Vagina (tissue), 2 donors: ENCODE measurements around the gene COX4I2. TPM values are rescaled to one million over a fixed set of nuclear protein-coding genes. Genes with fewer than 3 reads are reported as not detected.

ENCODE experiments used
- DNase-seq, 2 donors: peaks; one replicate each; pipeline ENCODE4 v3.0.0-alpha.2; 2017; ENCODE audit errors: extremely low spot score in 2 of 2
- H3K27ac ChIP-seq: fragments of 200-600 bp; sonication (generic); one replicate; pipeline ENCODE4 v1.5.1; 2019
- H3K27me3 ChIP-seq: fragments of 200-600 bp; sonication (generic); one replicate; pipeline ENCODE4 v1.5.1; 2019
- H3K36me3 ChIP-seq, 2 donors: fragments of 200-600 bp; sonication (generic); one replicate each; pipeline ENCODE4 v1.5.1; 2017 to 2019
- H3K4me1 ChIP-seq: fragments of 200-600 bp; sonication (generic); one replicate; pipeline ENCODE4 v1.5.1; 2019
- H3K4me3 ChIP-seq, 2 donors: fragments of 200-600 bp; sonication (generic); 1 replicate in 1 of 2; 2 replicates in 1 of 2; pipeline ENCODE4 v1.5.1; 2016 to 2019
- H3K9me3 ChIP-seq: fragments of 200-600 bp; sonication (generic); one replicate; pipeline ENCODE4 v1.5.1; 2019
- CTCF ChIP-seq, 3 experiments: fragments of 450-650 bp in 2 of 3; fragments of 200-600 bp in 1 of 3; sonication (generic) in 1 of 3; IDR thresholded peaks; one replicate each; pipeline ENCODE4 v1.5.1; 2017 to 2019; ENCODE audit warnings: antibody characterized with exemption in 3 of 3, mild to moderate bottlenecking in 2 of 3, moderate library complexity in 2 of 3
- POLR2A ChIP-seq, 2 donors: fragments of 450-650 bp; IDR thresholded peaks; one replicate each; pipeline ENCODE4 v1.6.1; 2017; ENCODE audit warnings: antibody characterized with exemption in 2 of 2, mild to moderate bottlenecking in 2 of 2, moderate library complexity in 2 of 2
- POLR2AphosphoS5 ChIP-seq, 2 donors: sonication (generic); formaldehyde crosslinking; IDR thresholded peaks; one replicate each; pipeline ENCODE4 v1.9.0; 2017; ENCODE audit warnings: antibody characterized with exemption in 2 of 2, mild to moderate bottlenecking in 2 of 2, low read depth in 1 of 2; ENCODE audit not compliant: insufficient read depth in 1 of 2
- intact Hi-C: fragments of 100-400 bp; cut with DNase I; formaldehyde crosslinking; loops from one replicate; pipeline ENCODE4 v1.15.1; 2023
- total RNA-seq: library from RNA; depleted of rRNA; stranded (reverse); fragments of >200 nt; gene quantifications from one replicate; pipeline ENCODE4 v1.2.3, GENCODE V29; 2016

Gene COX4I2
- total RNA-seq, result 2.5 TPM

- DNase-seq, result no peak
- Histone ChIP-seq H3K9me3 (no peaks in the 10 kb centered on the region), H3K27me3 (no peaks in the 10 kb centered on the region), H3K27ac (no peak within 1 kb of the TSS), H3K36me3 (no peaks in the 10 kb centered on the region), H3K4me1 (no peaks in the 10 kb centered on the region), H3K4me3 (peak within 1 kb of the TSS; percentile 3 to 8)
- intact Hi-C loops, result no loop called here
- TF ChIP-seq CTCF (IDR thresholded peaks at IDR 0.05) (no peak), POLR2AphosphoS5 (IDR thresholded peaks at IDR 0.05; ENCODE audit: insufficient read depth in 1 of 2, low read depth in 1 of 2) (no peak), POLR2A (IDR thresholded peaks at IDR 0.05) (no peak)
Observed at GRCh38 chr20:31637660-31638059, at the start of gene COX4I2. TSS of gene COX4I2 (plus strand) at chr20:31637912. CDS start at chr20:31639018, 1,106 bp downstream.

DNA sequence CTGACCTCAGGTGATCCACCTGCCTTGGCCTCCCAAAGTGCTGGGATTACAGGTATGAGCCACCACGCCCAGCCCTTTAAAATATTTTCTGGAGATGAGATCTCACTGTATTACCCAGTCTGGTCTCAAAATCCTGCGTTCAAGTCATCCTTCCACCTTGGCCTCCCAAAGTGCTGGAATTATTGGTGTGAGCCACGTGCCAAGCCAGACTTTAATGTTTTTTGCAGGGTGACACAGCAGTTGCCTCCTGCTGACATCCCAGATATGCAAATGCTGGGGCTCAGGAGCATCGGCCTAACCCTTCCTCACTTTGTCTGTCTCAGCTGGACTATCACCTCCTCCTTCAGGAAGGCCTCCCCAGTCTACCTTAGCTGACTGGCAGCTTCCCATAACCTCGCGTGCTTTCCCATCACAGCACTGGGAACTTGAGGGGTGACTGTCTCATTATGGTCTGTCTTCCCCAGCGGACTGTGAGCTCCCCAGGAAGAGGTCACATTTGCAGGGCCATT, 46.9 kb upstream of the COX4I2 start:
- peak overlapping the region; percentile 87 for H3K27ac ChIP-seq
- intact Hi-C loops, result no loop called here
- H3K36me3 ChIP-seq, result no peaks in the 10 kb centered on the region
- no peaks in the 10 kb centered on the region for H3K9me3 ChIP-seq
- H3K4me1 ChIP-seq, result peaks cover 42% of the 10 kb centered on the region
- no peak for TF ChIP-seq POLR2A (IDR thresholded peaks at IDR 0.05)
- TF ChIP-seq CTCF (IDR thresholded peaks at IDR 0.05), result no peak
- TF ChIP-seq POLR2AphosphoS5 (IDR thresholded peaks at IDR 0.05; ENCODE audit: insufficient read depth in 1 of 2, low read depth in 1 of 2), result no peak
- H3K4me3 ChIP-seq, result no peak overlapping the region
- no peak for DNase-seq
- H3K27me3 ChIP-seq, result no peaks in the 10 kb centered on the region

DNA sequence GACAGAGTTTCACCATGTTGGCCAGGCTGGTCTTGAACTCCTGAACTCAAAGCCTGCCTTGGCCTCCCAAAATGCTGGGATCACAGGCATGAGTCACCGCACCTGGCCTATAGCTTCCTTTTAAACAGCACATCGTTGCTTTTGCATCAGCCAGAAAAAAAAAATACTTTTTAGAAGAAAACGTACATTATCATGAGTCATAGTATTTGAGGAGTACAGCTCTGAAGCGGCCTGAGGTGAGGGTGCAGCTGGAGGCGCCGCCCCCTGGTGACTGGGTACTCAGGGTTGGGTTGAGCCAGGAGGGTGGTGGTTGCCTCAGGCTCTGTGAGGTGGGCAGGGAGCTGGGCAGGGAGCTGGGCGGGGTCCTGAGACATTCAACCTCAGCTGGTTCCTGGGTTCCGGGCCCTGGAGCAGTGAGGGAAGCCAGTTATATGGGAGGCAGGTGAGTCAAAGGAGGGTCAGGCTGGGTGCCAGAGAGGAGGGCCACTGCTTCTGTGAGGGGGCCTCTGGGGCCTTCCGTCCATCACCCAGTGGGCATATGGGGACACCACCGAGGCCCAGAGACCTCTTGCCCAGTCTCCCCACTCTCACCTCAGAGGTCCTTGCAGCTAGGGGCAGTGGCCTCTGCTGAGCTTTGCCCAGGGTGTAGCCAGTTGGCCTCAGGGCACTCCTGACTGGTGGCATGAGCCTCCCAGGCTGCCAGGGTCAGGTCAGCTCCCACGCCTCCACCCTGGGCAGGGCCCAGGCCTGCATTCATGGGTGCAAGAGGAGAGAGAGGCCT, 44.3 kb upstream of the COX4I2 start:
- Histone ChIP-seq H3K36me3 (no peaks in the 10 kb centered on the region), H3K4me3 (no peak overlapping the region), H3K27me3 (no peaks in the 10 kb centered on the region), H3K9me3 (no peaks in the 10 kb centered on the region), H3K4me1 (peaks cover 42% of the 10 kb centered on the region), H3K27ac (peak overlapping the region; percentile 68)
- DNase-seq, result no peak
- intact Hi-C loops, result no loop called here
- TF ChIP-seq CTCF (IDR thresholded peaks at IDR 0.05), result no peak
- TF ChIP-seq POLR2AphosphoS5 (IDR thresholded peaks at IDR 0.05; ENCODE audit: insufficient read depth in 1 of 2, low read depth in 1 of 2), result peak; percentile 28 to 51

DNA sequence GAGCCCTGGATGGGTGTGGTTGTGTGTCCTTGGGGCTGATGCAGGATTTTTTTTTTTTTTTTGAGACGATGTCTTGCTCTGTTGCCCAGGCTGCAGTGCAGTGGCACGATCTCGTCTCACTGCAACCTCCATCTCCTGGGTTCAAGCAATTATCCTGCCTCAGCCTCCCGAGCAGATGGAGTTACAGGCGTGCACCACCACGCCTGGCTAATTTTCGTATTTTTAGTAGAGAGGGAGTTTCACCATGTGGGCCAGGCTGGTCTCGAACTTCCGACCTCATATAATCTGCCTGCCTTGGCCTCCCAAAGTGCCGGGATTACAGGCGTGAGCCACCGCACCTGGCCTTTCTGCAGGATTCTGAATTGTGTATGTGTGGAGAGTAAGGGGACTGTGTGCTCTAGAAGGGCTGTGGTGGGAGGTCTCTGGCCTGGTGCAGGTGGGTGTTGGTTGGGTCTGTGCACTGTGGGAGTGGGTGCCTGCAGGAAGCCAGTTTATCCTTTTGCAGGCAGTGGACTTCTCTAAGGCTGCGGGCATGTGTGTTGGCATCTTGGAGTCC, 43.6 kb upstream of the COX4I2 start:
- TF ChIP-seq CTCF (IDR thresholded peaks at IDR 0.05) (no peak), POLR2A (IDR thresholded peaks at IDR 0.05) (no peak), POLR2AphosphoS5 (IDR thresholded peaks at IDR 0.05; ENCODE audit: insufficient read depth in 1 of 2, low read depth in 1 of 2) (no peak)
- H3K4me3 ChIP-seq, result no peak overlapping the region

More for the DNA sequence above, 43.6 kb upstream of the COX4I2 start:
- H3K27me3 ChIP-seq, result no peaks in the 10 kb centered on the region
- intact Hi-C loops, result no loop called here
- peaks cover 36% of the 10 kb centered on the region for H3K4me1 ChIP-seq
- H3K27ac ChIP-seq, result peak overlapping the region; percentile 56
- H3K9me3 ChIP-seq, result no peaks in the 10 kb centered on the region
- no peak for DNase-seq
- no peaks in the 10 kb centered on the region for H3K36me3 ChIP-seq
